Peyer's patch (tissue), 4 donors: ENCODE data around the gene AP3S1. TPM values are rescaled to one million over a fixed set of nuclear protein-coding genes. Genes with fewer than 3 reads are reported as not detected.
A peak's percentile ranks its signal among the peaks of the same experiment; 100 is the strongest.
"Not testable (repeated sequence)": the region's sequence is repeated elsewhere in the genome, so short reads cannot be mapped to it uniquely, and the experiment has no call there.

Source experiments
- DNase-seq, 3 donors: peaks; one replicate each; pipeline ENCODE4 v3.0.0-alpha.2; 2017 to 2019
- H3K27ac ChIP-seq, 4 donors: fragments of 200-600 bp; sonication (generic); one replicate each; pipeline ENCODE4 v1.5.1; 2016 to 2019
- H3K27me3 ChIP-seq, 2 donors: fragments of 200-600 bp; sonication (generic); one replicate each; pipeline ENCODE4 v1.5.1; 2019
- H3K36me3 ChIP-seq, 3 donors: fragments of 200-600 bp; sonication (generic); one replicate each; pipeline ENCODE4 v1.5.1; 2016 to 2019
- H3K4me1 ChIP-seq, 4 donors: fragments of 200-600 bp; sonication (generic); one replicate each; pipeline ENCODE4 v1.5.1; 2016 to 2019
- H3K4me3 ChIP-seq, 4 donors: fragments of 200-600 bp; sonication (generic); 1 replicate in 3 of 4; 2 replicates in 1 of 4; pipeline ENCODE4 v1.5.1; 2016 to 2019; ENCODE audit warnings: mild to moderate bottlenecking in 1 of 4
- H3K9me3 ChIP-seq, 4 donors: fragments of 200-600 bp; sonication (generic); one replicate each; pipeline ENCODE4 v1.5.1; 2016 to 2019; ENCODE audit warnings: mild to moderate bottlenecking in 1 of 4
- POLR2A ChIP-seq, 2 donors: fragments of 450-650 bp; IDR thresholded peaks; one replicate each; pipeline ENCODE4 v1.5.1; 2017; ENCODE audit warnings: antibody characterized with exemption in 2 of 2, mild to moderate bottlenecking in 2 of 2, moderate library complexity in 2 of 2
- total RNA-seq, 4 donors: library from RNA; depleted of rRNA; stranded (reverse); fragments of >200 nt; gene quantifications; one replicate each; pipeline ENCODE4 v1.1.0, GENCODE V29; 2016
- TF ChIP-seq, protein P1 (sequence below), 6 experiments: fragments of 450-650 bp in 4 of 6; fragments of 200-600 bp in 2 of 6; sonication (generic) in 1 of 6; IDR thresholded peaks; one replicate each; pipeline ENCODE4 v1.5.1; 2017 to 2019; ENCODE audit warnings: antibody characterized with exemption in 6 of 6, mild to moderate bottlenecking in 3 of 6, moderate library complexity in 1 of 6

The AP3S1 gene
- total RNA-seq, 4 donors from 2014 or later, result 47.2 to 113 (median 77.9) TPM

- peaks cover 0 to 22% (median 0%) of the 10 kb centered on the region in 3 donors for H3K36me3 ChIP-seq
- no peak overlapping the region for H3K4me3 ChIP-seq
- DNase-seq, result no peak
- no peaks in the 10 kb centered on the region for H3K27me3 ChIP-seq
- no peaks in the 10 kb centered on the region for H3K9me3 ChIP-seq
- TF ChIP-seq POLR2A (IDR thresholded peaks at IDR 0.05), result no peak
- TF ChIP-seq, protein P1, sequence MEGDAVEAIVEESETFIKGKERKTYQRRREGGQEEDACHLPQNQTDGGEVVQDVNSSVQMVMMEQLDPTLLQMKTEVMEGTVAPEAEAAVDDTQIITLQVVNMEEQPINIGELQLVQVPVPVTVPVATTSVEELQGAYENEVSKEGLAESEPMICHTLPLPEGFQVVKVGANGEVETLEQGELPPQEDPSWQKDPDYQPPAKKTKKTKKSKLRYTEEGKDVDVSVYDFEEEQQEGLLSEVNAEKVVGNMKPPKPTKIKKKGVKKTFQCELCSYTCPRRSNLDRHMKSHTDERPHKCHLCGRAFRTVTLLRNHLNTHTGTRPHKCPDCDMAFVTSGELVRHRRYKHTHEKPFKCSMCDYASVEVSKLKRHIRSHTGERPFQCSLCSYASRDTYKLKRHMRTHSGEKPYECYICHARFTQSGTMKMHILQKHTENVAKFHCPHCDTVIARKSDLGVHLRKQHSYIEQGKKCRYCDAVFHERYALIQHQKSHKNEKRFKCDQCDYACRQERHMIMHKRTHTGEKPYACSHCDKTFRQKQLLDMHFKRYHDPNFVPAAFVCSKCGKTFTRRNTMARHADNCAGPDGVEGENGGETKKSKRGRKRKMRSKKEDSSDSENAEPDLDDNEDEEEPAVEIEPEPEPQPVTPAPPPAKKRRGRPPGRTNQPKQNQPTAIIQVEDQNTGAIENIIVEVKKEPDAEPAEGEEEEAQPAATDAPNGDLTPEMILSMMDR (IDR thresholded peaks at IDR 0.05), result no peak
- H3K27ac ChIP-seq, result no peak overlapping the region
- no peaks in the 10 kb centered on the region for H3K4me1 ChIP-seq
These were observed 30.7 kb downstream of the AP3S1 start for GRCh38 chr5:115872447-115872846.

DNA sequence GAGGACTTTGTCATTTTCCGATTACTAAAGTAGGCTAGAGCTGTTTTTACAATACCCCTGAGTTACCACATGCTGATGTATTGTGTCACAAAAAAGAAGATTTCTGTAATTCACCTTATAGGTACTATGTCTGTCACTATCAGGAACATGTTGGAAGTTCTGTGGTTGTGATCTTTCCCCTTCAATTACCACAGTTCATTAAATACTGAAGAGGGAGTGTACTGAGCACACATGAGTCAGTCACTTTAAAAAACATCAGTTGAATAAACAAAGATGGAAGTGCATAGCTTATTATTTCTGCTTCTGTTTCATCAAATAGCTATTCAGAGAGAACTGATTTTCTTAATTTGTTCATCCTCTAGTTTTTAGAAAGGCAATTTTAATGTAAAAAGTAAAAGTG is 31.7 kb downstream of the AP3S1 start:
- H3K9me3 ChIP-seq, result no peaks in the 10 kb centered on the region
- no peak for DNase-seq
- H3K27me3 ChIP-seq, result no peaks in the 10 kb centered on the region
- H3K4me3 ChIP-seq, result no peak overlapping the region
- no peak overlapping the region for H3K27ac ChIP-seq
- no peak for TF ChIP-seq POLR2A (IDR thresholded peaks at IDR 0.05)
- TF ChIP-seq, protein P1 (IDR thresholded peaks at IDR 0.05), result no peak
- H3K36me3 ChIP-seq, result peaks cover 0 to 22% (median 0%) of the 10 kb centered on the region in 3 donors
- H3K4me1 ChIP-seq, result no peaks in the 10 kb centered on the region

GRCh38 chr5:115875447-115875846 is 33.7 kb downstream of the AP3S1 start:
- no peak for TF ChIP-seq POLR2A (IDR thresholded peaks at IDR 0.05)
- TF ChIP-seq, protein P1 (IDR thresholded peaks at IDR 0.05), result no peak
- Histone ChIP-seq H3K9me3 (no peaks in the 10 kb centered on the region), H3K27ac (no peak overlapping the region), H3K27me3 (no peaks in the 10 kb centered on the region), H3K36me3 (peaks cover 0 to 17% (median 0%) of the 10 kb centered on the region in 3 donors), H3K4me3 (no peak overlapping the region), H3K4me1 (no peaks in the 10 kb centered on the region)
- no peak for DNase-seq

DNA sequence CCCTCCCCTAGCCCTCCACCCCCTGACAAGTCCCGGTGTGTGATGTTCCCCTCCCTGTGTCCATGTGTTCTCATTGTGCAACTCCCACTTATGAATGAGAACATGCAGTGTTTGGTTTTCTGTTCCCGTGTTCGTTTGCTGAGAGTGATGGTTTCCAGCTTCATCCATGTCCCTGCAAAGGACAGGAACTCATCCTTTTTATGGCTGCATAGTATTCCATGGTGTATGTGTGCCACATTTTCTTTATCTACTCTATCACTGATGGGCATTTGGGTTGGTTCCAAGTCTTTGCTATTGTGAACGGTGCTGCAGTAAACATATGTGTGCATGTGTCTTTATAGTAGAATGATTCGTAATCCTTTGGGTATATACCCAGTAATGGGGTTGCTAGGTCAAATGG is 35.6 kb downstream of the AP3S1 start:
- not testable (repeated sequence) for DNase-seq, H3K27me3 ChIP-seq, H3K27ac ChIP-seq, H3K4me3 ChIP-seq, H3K4me1 ChIP-seq, H3K9me3 ChIP-seq, H3K36me3 ChIP-seq

DNA sequence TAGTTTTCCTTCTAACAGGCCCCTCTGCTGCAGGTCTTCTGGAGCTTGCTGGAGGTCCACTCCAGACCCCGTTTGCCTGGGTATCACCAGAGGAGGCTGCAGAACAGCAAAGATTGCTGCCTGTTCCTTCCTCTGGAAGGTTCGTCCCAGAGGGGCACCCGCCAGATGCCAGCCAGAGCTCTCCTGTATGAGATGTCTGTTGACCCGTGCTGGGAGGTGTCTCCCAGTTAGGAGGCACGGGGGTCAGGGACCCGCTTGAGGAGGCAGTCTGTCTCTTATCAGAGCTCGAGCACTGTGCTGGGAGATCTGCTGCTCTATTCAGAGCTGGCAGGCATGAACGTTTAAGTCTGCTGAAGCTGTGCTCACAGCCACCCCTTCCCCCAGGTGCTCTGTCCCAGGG is 40.7 kb downstream of the AP3S1 start:
- not testable (repeated sequence) for H3K27ac ChIP-seq, H3K4me1 ChIP-seq, H3K9me3 ChIP-seq, DNase-seq, H3K27me3 ChIP-seq, H3K4me3 ChIP-seq
- H3K36me3 ChIP-seq, result peaks cover 0 to 12% (median 0%) of the 10 kb centered on the region in 3 donors

DNA sequence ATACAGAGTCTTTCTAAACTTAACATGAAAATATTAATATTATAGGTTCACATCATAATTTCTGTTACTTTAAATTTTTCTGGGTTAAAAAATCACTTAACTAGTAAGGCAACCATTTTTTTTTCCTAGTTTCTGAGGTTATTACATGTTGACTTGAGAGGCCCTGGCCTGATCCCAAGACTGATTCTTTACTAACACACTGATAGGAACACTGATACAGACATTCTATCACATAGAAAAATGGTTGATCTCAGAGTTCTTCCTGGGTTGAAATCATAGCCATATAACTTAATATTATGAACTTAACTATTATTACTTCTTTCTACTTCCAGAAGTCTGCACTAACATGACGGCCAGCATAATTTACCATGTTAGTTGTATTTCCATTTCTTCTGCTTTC is 43.0 kb downstream of the AP3S1 start:
- DNase-seq, result no peak
- TF ChIP-seq, protein P1 (IDR thresholded peaks at IDR 0.05), result no peak
- TF ChIP-seq POLR2A (IDR thresholded peaks at IDR 0.05), result no peak
- Histone ChIP-seq H3K36me3 (peaks cover 0 to 12% (median 0%) of the 10 kb centered on the region in 3 donors), H3K27ac (peak overlapping the region in 2 of 4 donors; percentile 40 to 61), H3K27me3 (no peaks in the 10 kb centered on the region), H3K9me3 (no peaks in the 10 kb centered on the region), H3K4me1 (peaks cover 0 to 4% (median 0%) of the 10 kb centered on the region in 4 donors), H3K4me3 (no peak overlapping the region)

GRCh38 chr5:115885208-115885607 is 43.5 kb downstream of the AP3S1 start:
- H3K4me1 ChIP-seq, H3K27me3 ChIP-seq, H3K9me3 ChIP-seq, H3K4me3 ChIP-seq: not testable (repeated sequence)
- Histone ChIP-seq H3K36me3 (peaks cover 0 to 12% (median 0%) of the 10 kb centered on the region in 3 donors), H3K27ac (peak overlapping the region in 2 of 4 donors; percentile 42 to 80)
- peak in 2 of 3 donors; percentile 57 to 79 for DNase-seq
